Lower leg skin (tissue), 4 donors: Measurements from ENCODE around the gene CMTM1. TPM values are rescaled to one million over a fixed set of nuclear protein-coding genes. Genes with fewer than 3 reads are reported as not detected.
"Not testable (repeated sequence)": the region's sequence is repeated elsewhere in the genome, so short reads cannot be mapped to it uniquely, and the experiment has no call there.

ENCODE experiments used
- DNase-seq, 2 donors: peaks; one replicate each; pipeline ENCODE4 v3.0.0-alpha.2; 2019; ENCODE audit warnings: low spot score in 2 of 2
- H3K4me3 ChIP-seq: fragments of 200-600 bp; sonication (generic); 2 replicates; pipeline ENCODE4 v1.5.1; 2017; ENCODE audit warnings: mild to moderate bottlenecking, low read depth; ENCODE audit not compliant: poor library complexity, severe bottlenecking
- POLR2A ChIP-seq, 2 donors: fragments of 450-650 bp; IDR thresholded peaks; one replicate each; pipeline ENCODE4 v1.6.1; 2016 to 2017; ENCODE audit warnings: antibody characterized with exemption in 2 of 2, mild to moderate bottlenecking in 1 of 2, moderate library complexity in 1 of 2
- WGBS, 2 donors: methylation state at CpG; one replicate each; pipeline ENCODE4 v1.1.5; 2018; 5-methylcytosine and 5-hydroxymethylcytosine counted together
- intact Hi-C: fragments of 100-400 bp; cut with DNase I; formaldehyde crosslinking; loops from one replicate; pipeline ENCODE4 v1.15.0; 2023; ENCODE audit warnings: low total_unique reads
- total RNA-seq, 4 donors: library from RNA; depleted of rRNA; stranded (reverse); fragments of >200 nt; gene quantifications; one replicate each; pipeline ENCODE4 v1.1.0, GENCODE V29; 2016
- TF ChIP-seq, protein P1 (sequence below), 3 donors: fragments of 450-650 bp; IDR thresholded peaks; one replicate each; pipeline ENCODE4 v1.5.1; 2016; ENCODE audit warnings: antibody characterized with exemption in 3 of 3, mild to moderate bottlenecking in 3 of 3, moderate library complexity in 2 of 3

The CMTM1 gene
- total RNA-seq, 4 donors from 2014 or later: 0.39 to 2.1 (median 1.9) TPM; not detected in 1

DNA sequence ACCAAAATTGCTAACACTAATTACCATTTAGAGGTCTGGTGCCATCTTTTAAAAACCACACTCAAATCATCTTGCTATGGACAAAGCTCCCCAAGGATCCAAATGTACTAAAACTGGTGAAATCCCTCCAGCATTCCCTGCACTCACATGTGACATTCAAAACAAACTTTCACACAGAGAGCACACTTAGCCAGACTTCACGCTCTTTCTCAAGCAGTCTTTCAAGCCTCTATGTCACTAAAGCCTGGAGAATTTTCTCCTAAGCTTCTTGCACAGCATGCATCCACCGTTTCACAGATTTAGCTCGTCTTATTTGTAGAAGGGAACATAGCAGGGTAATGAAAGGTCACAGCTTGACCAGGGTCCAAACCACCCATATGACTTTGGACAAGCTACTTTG lies 57.5 kb downstream of the CMTM1 start:
- TF ChIP-seq, protein P1, sequence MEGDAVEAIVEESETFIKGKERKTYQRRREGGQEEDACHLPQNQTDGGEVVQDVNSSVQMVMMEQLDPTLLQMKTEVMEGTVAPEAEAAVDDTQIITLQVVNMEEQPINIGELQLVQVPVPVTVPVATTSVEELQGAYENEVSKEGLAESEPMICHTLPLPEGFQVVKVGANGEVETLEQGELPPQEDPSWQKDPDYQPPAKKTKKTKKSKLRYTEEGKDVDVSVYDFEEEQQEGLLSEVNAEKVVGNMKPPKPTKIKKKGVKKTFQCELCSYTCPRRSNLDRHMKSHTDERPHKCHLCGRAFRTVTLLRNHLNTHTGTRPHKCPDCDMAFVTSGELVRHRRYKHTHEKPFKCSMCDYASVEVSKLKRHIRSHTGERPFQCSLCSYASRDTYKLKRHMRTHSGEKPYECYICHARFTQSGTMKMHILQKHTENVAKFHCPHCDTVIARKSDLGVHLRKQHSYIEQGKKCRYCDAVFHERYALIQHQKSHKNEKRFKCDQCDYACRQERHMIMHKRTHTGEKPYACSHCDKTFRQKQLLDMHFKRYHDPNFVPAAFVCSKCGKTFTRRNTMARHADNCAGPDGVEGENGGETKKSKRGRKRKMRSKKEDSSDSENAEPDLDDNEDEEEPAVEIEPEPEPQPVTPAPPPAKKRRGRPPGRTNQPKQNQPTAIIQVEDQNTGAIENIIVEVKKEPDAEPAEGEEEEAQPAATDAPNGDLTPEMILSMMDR (IDR thresholded peaks at IDR 0.05): no peak
- TF ChIP-seq POLR2A (IDR thresholded peaks at IDR 0.05): no peak
- DNase-seq: no peak
- H3K4me3 ChIP-seq: no peak overlapping the region
- intact Hi-C loops: no loop called here
- 87 to 89% methylated on average over 3 of the region's 3 CpGs for WGBS, 2 donors

DNA sequence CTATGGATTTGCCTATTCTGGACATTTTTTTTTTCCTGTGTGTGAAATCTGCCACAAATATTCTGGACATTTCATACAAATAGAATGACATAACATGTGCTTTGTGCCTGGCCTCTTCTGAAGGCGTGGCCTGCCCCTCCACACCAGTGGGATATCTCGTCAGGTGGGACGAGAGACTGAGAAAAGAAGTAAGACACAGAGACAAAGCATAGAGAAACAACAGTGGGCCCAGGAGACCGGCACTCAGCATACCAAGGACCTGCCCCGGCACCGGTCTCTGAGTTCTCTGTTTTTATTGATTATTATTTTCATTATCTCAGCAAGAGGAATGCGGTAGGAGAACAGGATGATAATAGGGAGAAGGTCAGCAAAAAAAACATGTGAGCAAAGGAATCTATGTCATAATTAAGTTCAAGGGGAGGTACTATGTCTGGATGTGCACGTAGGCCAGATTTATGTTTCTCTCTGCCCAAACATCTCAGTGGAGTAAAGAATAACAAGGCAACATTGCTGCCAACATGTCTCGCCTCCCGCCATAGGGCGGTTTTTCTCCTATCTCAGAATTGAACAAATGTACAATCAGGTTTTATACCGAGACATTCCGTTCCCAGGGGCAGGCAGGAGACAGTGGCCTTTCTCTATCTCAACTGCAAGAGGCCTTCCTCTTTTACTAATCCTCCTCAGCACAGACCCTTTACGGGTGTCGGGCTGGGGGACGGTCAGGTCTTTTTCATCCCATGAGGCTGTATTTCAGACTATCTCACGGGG lies 61.6 kb downstream of the CMTM1 start:
- H3K4me3 ChIP-seq, intact Hi-C loops: not testable (repeated sequence)
- DNase-seq: peak in 1 of 2 donors; percentile 67
- WGBS, 2 donors: 87 to 91% methylated on average over 17 of the region's 17 CpGs

Other genes starting within 250 kb of the CMTM1 start
- 10 to 100 TPM; 10.2 to 28.3 (median 14.0) TPM for gene CDH5, start 199.7 kb upstream of the CMTM1 start, total RNA-seq
- 1 to 10 TPM in 2 of 4 donors, under 1 TPM in 1, not detected in 1; 0.72 to 3.9 (median 2.9) TPM for gene BEAN1, start 139.1 kb upstream of the CMTM1 start, total RNA-seq
- 10 to 100 TPM; 15.3 to 28.3 (median 22.6) TPM for gene TK2, start 16.3 kb upstream of the CMTM1 start, total RNA-seq
- 10 to 100 TPM; 10.2 to 24.8 (median 17.5) TPM for gene CKLF, start 13.9 kb upstream of the CMTM1 start, total RNA-seq
- under 1 TPM in 1 of 4 donors, not detected in 3; 0.26 TPM for gene CMTM2, start 13.0 kb downstream of the CMTM1 start, total RNA-seq
- gene CMTM3, start 38.3 kb downstream of the CMTM1 start, total RNA-seq: 10 to 100 TPM in 2 of 4 donors, 1 to 10 TPM in 2; 7.9 to 15.9 (median 10.0) TPM
- 10 to 100 TPM; 11.1 to 30.2 (median 22.5) TPM for gene CMTM4, start 130.3 kb downstream of the CMTM1 start, total RNA-seq
- gene DYNC1LI2, start 185.2 kb downstream of the CMTM1 start, total RNA-seq: 100 to 1,000 TPM in 2 of 4 donors, 10 to 100 TPM in 2; 59.3 to 194 (median 111) TPM
- gene TERB1, start 235.1 kb downstream of the CMTM1 start, total RNA-seq: under 1 TPM in 1 of 4 donors, not detected in 3; 0.19 TPM